Keratinocyte (primary cell): ENCODE measurements around the gene RRBP1. TPM values are rescaled to one million over a fixed set of nuclear protein-coding genes. Genes with fewer than 3 reads are reported as not detected.

ENCODE experiments used
- DNase-seq: peaks from one replicate; pipeline ENCODE4 v3.0.0-alpha.2; 2011; ENCODE audit warnings: low read depth, missing footprints, low spot score
- FAIRE-seq: peaks from 2 replicates; lab custom pipeline; 2011; peaks lifted over from hg19 to GRCh38; lab: Jason Lieb, UNC
- H2AFZ ChIP-seq: 2 replicates; pipeline ENCODE4 v1.6.0; 2012; ENCODE audit warnings: low read length, control low read depth, inconsistent platforms; ENCODE audit not compliant: control insufficient read depth
- H3K27ac ChIP-seq: 2 replicates; pipeline ENCODE4 v1.5.1; 2011; ENCODE audit warnings: low read length; ENCODE audit not compliant: control insufficient read depth, insufficient read depth
- H3K27me3 ChIP-seq: 3 replicates; pipeline ENCODE4 v1.6.0; 2011; ENCODE audit warnings: low read length; ENCODE audit not compliant: control insufficient read depth, insufficient read depth; ENCODE audit errors: extremely low read depth
- H3K36me3 ChIP-seq, 2 experiments: 2 replicates in 1 of 2; 3 replicates in 1 of 2; pipeline ENCODE4 v1.5.1; 2011; ENCODE audit warnings: low read length in 2 of 2, mild to moderate bottlenecking in 1 of 2; ENCODE audit not compliant: control insufficient read depth in 2 of 2, insufficient read depth in 2 of 2; ENCODE audit errors: extremely low read depth in 1 of 2
- H3K4me1 ChIP-seq: 3 replicates; pipeline ENCODE4 v1.5.1; 2011; ENCODE audit warnings: low read length; ENCODE audit not compliant: control insufficient read depth, insufficient read depth; ENCODE audit errors: extremely low read depth
- H3K4me2 ChIP-seq: 3 replicates; pipeline ENCODE4 v1.6.0; 2011; ENCODE audit warnings: low read depth, low read length; ENCODE audit not compliant: control insufficient read depth, insufficient read depth; ENCODE audit errors: extremely low read depth
- H3K4me3 ChIP-seq, 3 experiments: fragments of 200-600 bp in 1 of 3; sonication (generic) in 1 of 3; 2 replicates in 2 of 3; 3 replicates in 1 of 3; pipeline ENCODE4 v1.5.1; 2011 to 2016; ENCODE audit warnings: low read length in 3 of 3, mild to moderate bottlenecking in 3 of 3, control low read depth in 2 of 3, inconsistent platforms in 1 of 3, low read depth in 1 of 3, mixed read lengths in 1 of 3, mixed run types in 1 of 3, moderate library complexity in 1 of 3; ENCODE audit not compliant: control insufficient read depth in 2 of 3, insufficient read depth in 2 of 3; ENCODE audit errors: extremely low read depth in 1 of 3
- H3K79me2 ChIP-seq: 2 replicates; pipeline ENCODE4 v1.6.0; 2012; ENCODE audit warnings: low read length; ENCODE audit not compliant: control insufficient read depth, insufficient read depth
- H3K9ac ChIP-seq: 3 replicates; pipeline ENCODE4 v1.6.0; 2011; ENCODE audit warnings: low read length; ENCODE audit not compliant: control insufficient read depth, insufficient read depth; ENCODE audit errors: extremely low read depth
- H3K9me1 ChIP-seq: 3 replicates; pipeline ENCODE4 v1.6.0; 2011; ENCODE audit warnings: low read length; ENCODE audit not compliant: control insufficient read depth, insufficient read depth; ENCODE audit errors: extremely low read depth
- H3K9me3 ChIP-seq: 2 replicates; pipeline ENCODE4 v1.5.1; 2012; ENCODE audit warnings: low read depth, low read length; ENCODE audit not compliant: control insufficient read depth
- H4K20me1 ChIP-seq: 3 replicates; pipeline ENCODE4 v1.6.0; 2011; ENCODE audit warnings: low read length; ENCODE audit not compliant: control insufficient read depth, insufficient read depth; ENCODE audit errors: extremely low read depth
- EZH2 ChIP-seq: IDR thresholded peaks from one replicate; pipeline ENCODE4 v1.6.1; 2012; ENCODE audit warnings: inconsistent platforms, mild to moderate bottlenecking, low read length, moderate library complexity
- dilution Hi-C: fragments of 300-500 bp; cut with MboI; formaldehyde crosslinking; loops from one replicate; pipeline ENCODE4 v1.7.0; 2020; ENCODE audit warnings: low sequenced_read_pairs; ENCODE audit not compliant: extremely low pct_ligation_motif_present
- polyA plus RNA-seq, 5 experiments: library from polyadenylated mRNA; depleted of rRNA in 3 of 5; stranded (reverse) in 3 of 5; stranded (forward) in 1 of 5; unstranded in 1 of 5; fragments of >200 nt; gene quantifications; 1 replicate in 1 of 5; 2 replicates in 3 of 5; 3 replicates in 1 of 5; pipeline versions ENCODE4 v1.2.1 to v1.2.3, GENCODE V29; 2011 to 2012; ENCODE audit warnings: missing spikeins in 2 of 5, low read depth in 1 of 5, low replicate concordance in 1 of 5
- TF ChIP-seq, protein P1 (sequence below), 3 experiments: IDR thresholded peaks in 1 of 3; conservative IDR thresholded peaks in 1 of 3; optimal IDR thresholded peaks in 1 of 3; 2 replicates in 2 of 3; 3 replicates in 1 of 3; pipeline versions ENCODE3 to v1.5.1; 2011; ENCODE audit warnings: low read length in 3 of 3, mild to moderate bottlenecking in 3 of 3, moderate library complexity in 2 of 3, control low read depth in 1 of 3, inconsistent platforms in 1 of 3; ENCODE audit not compliant: insufficient read depth in 2 of 3; ENCODE audit errors: extremely low read depth in 1 of 3

Gene RRBP1
- polyA plus RNA-seq, 1 donor (not counting 4 experiments of a cell fraction or from before 2014, with no cell fraction given): 43.9 TPM

- H3K9me3 ChIP-seq: no peaks in the 10 kb centered on the region
- H3K27ac ChIP-seq: no peak overlapping the region
- dilution Hi-C loops: no loop called here
- no peaks in the 10 kb centered on the region for H3K36me3 ChIP-seq
- H3K4me2 ChIP-seq: no peak overlapping the region
- no peaks in the 10 kb centered on the region for H3K4me1 ChIP-seq
- DNase-seq (no peak), FAIRE-seq (no peak)
- H3K79me2 ChIP-seq: no peaks in the 10 kb centered on the region
- no peaks in the 10 kb centered on the region for H3K27me3 ChIP-seq
- no peak overlapping the region for H3K9ac ChIP-seq
- H3K9me1 ChIP-seq: peaks cover 2% of the 10 kb centered on the region
- TF ChIP-seq, protein P1, sequence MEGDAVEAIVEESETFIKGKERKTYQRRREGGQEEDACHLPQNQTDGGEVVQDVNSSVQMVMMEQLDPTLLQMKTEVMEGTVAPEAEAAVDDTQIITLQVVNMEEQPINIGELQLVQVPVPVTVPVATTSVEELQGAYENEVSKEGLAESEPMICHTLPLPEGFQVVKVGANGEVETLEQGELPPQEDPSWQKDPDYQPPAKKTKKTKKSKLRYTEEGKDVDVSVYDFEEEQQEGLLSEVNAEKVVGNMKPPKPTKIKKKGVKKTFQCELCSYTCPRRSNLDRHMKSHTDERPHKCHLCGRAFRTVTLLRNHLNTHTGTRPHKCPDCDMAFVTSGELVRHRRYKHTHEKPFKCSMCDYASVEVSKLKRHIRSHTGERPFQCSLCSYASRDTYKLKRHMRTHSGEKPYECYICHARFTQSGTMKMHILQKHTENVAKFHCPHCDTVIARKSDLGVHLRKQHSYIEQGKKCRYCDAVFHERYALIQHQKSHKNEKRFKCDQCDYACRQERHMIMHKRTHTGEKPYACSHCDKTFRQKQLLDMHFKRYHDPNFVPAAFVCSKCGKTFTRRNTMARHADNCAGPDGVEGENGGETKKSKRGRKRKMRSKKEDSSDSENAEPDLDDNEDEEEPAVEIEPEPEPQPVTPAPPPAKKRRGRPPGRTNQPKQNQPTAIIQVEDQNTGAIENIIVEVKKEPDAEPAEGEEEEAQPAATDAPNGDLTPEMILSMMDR (optimal IDR thresholded peaks at IDR 0.05 in 1 of 3, IDR thresholded peaks at IDR 0.05 in 1 of 3, conservative IDR thresholded peaks at IDR 0.05 in 1 of 3; ENCODE audit: extremely low read depth in 1 of 3, insufficient read depth in 2 of 3, low read length in 3 of 3): no peak
- no peak for TF ChIP-seq EZH2
- no peak overlapping the region for H3K4me3 ChIP-seq
- no peaks in the 10 kb centered on the region for H4K20me1 ChIP-seq
- H2AFZ ChIP-seq: no peak overlapping the region
These were observed 44.9 kb upstream of the RRBP1 start for GRCh38 chr20:17726902-17727301.

DNA sequence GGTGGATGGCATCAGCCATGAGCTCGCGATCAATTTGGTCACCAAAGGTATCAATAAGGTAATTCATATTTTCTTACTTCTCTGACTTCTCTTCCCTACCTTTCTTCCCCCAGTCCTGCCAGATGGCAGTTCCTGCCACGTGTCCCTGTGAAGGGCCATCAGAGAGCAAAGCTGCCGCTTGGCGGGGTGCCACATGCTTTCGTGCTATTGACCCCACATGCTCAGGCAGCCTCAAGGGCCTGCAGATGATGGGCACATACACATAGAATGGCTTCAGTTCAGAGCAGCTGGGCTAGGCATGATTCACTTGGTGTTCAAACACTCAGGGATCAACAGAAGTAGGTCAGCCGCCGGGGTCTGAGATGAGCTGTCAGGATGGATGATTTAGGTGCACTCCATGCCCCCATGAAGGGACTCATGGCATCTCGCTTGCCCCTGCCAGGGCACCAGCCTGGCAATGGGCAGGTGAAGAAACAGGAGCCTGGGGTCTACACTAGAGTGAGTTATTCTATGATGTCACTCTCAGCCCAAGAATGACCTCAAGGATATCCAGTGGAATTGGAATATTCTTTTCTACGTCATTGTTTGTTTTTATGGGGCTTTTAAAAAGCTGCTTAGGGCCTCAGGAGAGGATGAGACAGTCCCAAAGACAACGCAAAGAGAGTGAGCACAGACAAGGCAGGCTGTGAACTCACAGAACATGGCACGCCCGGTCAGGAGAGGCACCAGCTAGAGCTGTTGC, 43.2 kb upstream of the RRBP1 start:
- no peaks in the 10 kb centered on the region for H3K27me3 ChIP-seq
- no peak overlapping the region for H3K4me2 ChIP-seq
- H3K4me3 ChIP-seq: no peak overlapping the region
- no peak overlapping the region for H3K27ac ChIP-seq
- peaks cover under 1% of the 10 kb centered on the region for H3K9me1 ChIP-seq
- dilution Hi-C loops: no loop called here
- no peak for TF ChIP-seq EZH2
- TF ChIP-seq, protein P1 (optimal IDR thresholded peaks at IDR 0.05 in 1 of 3, IDR thresholded peaks at IDR 0.05 in 1 of 3, conservative IDR thresholded peaks at IDR 0.05 in 1 of 3; ENCODE audit: extremely low read depth in 1 of 3, insufficient read depth in 2 of 3, low read length in 3 of 3): no peak
- no peak overlapping the region for H2AFZ ChIP-seq
- no peaks in the 10 kb centered on the region for H3K79me2 ChIP-seq
- H3K9me3 ChIP-seq: no peaks in the 10 kb centered on the region
- FAIRE-seq (no peak), DNase-seq (no peak)
- H4K20me1 ChIP-seq: no peaks in the 10 kb centered on the region
- H3K9ac ChIP-seq: no peak overlapping the region
- H3K36me3 ChIP-seq: no peaks in the 10 kb centered on the region
- no peaks in the 10 kb centered on the region for H3K4me1 ChIP-seq
